ENCODE measurements around the gene MEGF11.

DNA sequence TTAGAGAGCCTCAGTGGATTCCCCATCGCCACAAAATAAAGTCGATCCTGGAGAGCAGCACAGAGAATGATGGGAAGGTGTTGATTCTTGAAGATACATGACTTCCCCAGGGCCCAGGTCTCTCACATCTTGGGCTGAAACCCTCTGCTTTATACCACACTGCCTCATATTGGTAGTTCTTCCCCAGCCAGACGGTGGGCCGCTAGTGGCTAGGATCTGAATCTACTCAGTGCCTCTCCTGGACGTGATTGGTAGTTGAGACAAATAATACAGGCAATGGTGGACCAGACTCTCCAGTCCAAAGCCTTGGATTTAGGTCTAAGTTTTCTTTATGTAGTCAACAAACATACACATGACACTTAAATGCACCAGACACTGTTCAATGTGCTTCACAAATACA is 334.6 kb downstream of the MEGF11 start:
- TF ChIP-seq CTCF (IDR thresholded peaks at IDR 0.05) (no peak), POLR2A (IDR thresholded peaks at IDR 0.05) (no peak)
